Breast epithelium (tissue), 4 donors: ENCODE measurements around the gene CIT. TPM values are rescaled to one million over a fixed set of nuclear protein-coding genes. Genes with fewer than 3 reads are reported as not detected.
A peak's percentile ranks its signal among the peaks of the same experiment; 100 is the strongest.

ENCODE experiments used
- DNase-seq, 2 donors: peaks; one replicate each; pipeline ENCODE4 v3.0.0-alpha.2; 2019; ENCODE audit warnings: low spot score in 2 of 2
- H3K27ac ChIP-seq, 2 donors: fragments of 200-600 bp; sonication (generic) in 1 of 2; one replicate each; pipeline ENCODE4 v1.5.1; 2016 to 2019; ENCODE audit warnings: mild to moderate bottlenecking in 1 of 2
- H3K27me3 ChIP-seq, 2 donors: fragments of 200-600 bp; sonication (generic) in 1 of 2; one replicate each; pipeline versions ENCODE4 v1.5.1 to v1.6.0; 2017 to 2019; ENCODE audit warnings: control low read depth in 1 of 2, mild to moderate bottlenecking in 1 of 2
- H3K36me3 ChIP-seq: fragments of 200-600 bp; one replicate; pipeline ENCODE4 v1.5.1; 2019
- H3K4me1 ChIP-seq, 2 donors: fragments of 200-600 bp; sonication (generic); one replicate each; pipeline ENCODE4 v1.5.1; 2016 to 2019; ENCODE audit warnings: control low read depth in 1 of 2
- H3K4me3 ChIP-seq, 3 donors: fragments of 200-600 bp; sonication (generic); 1 replicate in 2 of 3; 2 replicates in 1 of 3; pipeline ENCODE4 v1.5.1; 2016 to 2019; ENCODE audit warnings: mild to moderate bottlenecking in 3 of 3, moderate library complexity in 2 of 3
- H3K9me3 ChIP-seq, 2 donors: fragments of 200-600 bp; sonication (generic) in 1 of 2; one replicate each; pipeline ENCODE4 v1.5.1; 2016 to 2019; ENCODE audit warnings: control low read depth in 1 of 2
- POLR2A ChIP-seq: fragments of 450-650 bp; IDR thresholded peaks from one replicate; pipeline ENCODE4 v1.6.1; 2016; ENCODE audit warnings: antibody characterized with exemption, mild to moderate bottlenecking, moderate library complexity
- POLR2AphosphoS5 ChIP-seq, 3 donors: sonication (generic); formaldehyde crosslinking; IDR thresholded peaks; one replicate each; pipeline ENCODE4 v1.6.1; 2017; ENCODE audit warnings: antibody characterized with exemption in 3 of 3
- intact Hi-C: fragments of 100-400 bp; cut with DNase I; formaldehyde crosslinking; loops from one replicate; pipeline ENCODE4 v1.15.1; 2023; ENCODE audit warnings: low total_unique reads
- total RNA-seq, 3 donors: library from RNA; depleted of rRNA; stranded (reverse); fragments of >200 nt; gene quantifications; one replicate each; pipeline ENCODE4 v1.1.0, GENCODE V29; 2016
- TF ChIP-seq, protein P1 (sequence below), 3 donors: fragments of 450-650 bp; IDR thresholded peaks; one replicate each; pipeline ENCODE4 v1.5.1; 2016 to 2017; ENCODE audit warnings: antibody characterized with exemption in 3 of 3, mild to moderate bottlenecking in 3 of 3, moderate library complexity in 3 of 3

The CIT gene
- total RNA-seq, 3 donors from 2014 or later = 1.3 to 9.5 (median 2.4) TPM

DNA sequence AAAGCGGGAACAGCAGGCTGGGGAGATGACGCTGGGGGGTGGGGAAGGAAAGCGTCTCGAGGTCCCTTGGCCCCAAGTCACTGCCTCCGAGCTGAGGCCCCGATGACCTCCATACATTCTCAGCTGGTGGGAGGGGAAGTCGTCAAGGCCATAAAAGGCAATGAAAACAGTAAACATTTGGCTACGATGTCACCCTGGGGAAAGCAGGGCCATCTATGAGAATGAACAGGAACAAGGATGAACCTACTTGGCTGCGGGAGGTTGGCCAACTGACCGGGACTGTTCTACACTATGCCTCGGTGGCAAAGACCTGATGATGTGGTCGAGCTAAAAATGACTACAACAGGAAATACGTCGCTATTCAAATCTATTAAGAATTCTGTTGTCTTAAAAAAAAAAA is 189.7 kb downstream of the CIT start:
- H3K27ac ChIP-seq = peak overlapping the region in 1 of 2 donors; percentile 68
- no peaks in the 10 kb centered on the region for H3K9me3 ChIP-seq
- DNase-seq = no peak
- TF ChIP-seq POLR2AphosphoS5 (IDR thresholded peaks at IDR 0.05) = no peak
- no peak for TF ChIP-seq POLR2A
- TF ChIP-seq, protein P1, sequence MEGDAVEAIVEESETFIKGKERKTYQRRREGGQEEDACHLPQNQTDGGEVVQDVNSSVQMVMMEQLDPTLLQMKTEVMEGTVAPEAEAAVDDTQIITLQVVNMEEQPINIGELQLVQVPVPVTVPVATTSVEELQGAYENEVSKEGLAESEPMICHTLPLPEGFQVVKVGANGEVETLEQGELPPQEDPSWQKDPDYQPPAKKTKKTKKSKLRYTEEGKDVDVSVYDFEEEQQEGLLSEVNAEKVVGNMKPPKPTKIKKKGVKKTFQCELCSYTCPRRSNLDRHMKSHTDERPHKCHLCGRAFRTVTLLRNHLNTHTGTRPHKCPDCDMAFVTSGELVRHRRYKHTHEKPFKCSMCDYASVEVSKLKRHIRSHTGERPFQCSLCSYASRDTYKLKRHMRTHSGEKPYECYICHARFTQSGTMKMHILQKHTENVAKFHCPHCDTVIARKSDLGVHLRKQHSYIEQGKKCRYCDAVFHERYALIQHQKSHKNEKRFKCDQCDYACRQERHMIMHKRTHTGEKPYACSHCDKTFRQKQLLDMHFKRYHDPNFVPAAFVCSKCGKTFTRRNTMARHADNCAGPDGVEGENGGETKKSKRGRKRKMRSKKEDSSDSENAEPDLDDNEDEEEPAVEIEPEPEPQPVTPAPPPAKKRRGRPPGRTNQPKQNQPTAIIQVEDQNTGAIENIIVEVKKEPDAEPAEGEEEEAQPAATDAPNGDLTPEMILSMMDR (IDR thresholded peaks at IDR 0.05) = no peak
- intact Hi-C loops = loop anchor here (5.0 kb wide), 1 partner anchor 1650 kb away; no protein-coding TSS in a partner anchor
- no peak overlapping the region for H3K4me3 ChIP-seq
- no peaks in the 10 kb centered on the region for H3K36me3 ChIP-seq
- H3K4me1 ChIP-seq = no peaks in the 10 kb centered on the region
- H3K27me3 ChIP-seq = no peaks in the 10 kb centered on the region

DNA sequence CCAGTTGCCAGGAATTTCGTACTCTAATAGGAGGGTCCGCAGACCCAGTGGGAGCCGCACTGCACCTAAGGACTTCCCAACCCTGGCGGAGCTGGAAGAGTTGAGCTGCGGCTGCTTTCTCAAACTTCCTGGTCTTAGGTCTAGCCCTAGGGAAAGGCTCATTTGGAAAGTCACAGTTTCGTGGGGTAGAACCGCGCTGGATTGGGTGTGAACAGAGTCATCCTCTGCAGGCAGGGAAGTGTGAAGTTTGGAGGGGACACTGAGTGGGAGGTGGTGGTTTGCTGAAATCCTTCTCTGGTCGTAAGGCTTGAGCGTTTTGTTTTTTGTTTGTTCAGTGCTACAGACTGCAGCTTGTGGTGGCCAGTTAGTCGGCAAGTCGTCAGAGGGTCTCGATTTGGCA is 190.3 kb downstream of the CIT start:
- intact Hi-C loops = loop anchor here (5.0 kb wide), 1 partner anchor 1649 kb away; no protein-coding TSS in a partner anchor
- Histone ChIP-seq H3K4me1 (no peaks in the 10 kb centered on the region), H3K4me3 (no peak overlapping the region), H3K27ac (peak overlapping the region in 1 of 2 donors; percentile 68), H3K36me3 (no peaks in the 10 kb centered on the region), H3K9me3 (no peaks in the 10 kb centered on the region), H3K27me3 (no peaks in the 10 kb centered on the region)
- no peak for DNase-seq
- no peak for TF ChIP-seq POLR2A
- TF ChIP-seq, protein P1 (IDR thresholded peaks at IDR 0.05) = no peak
- no peak for TF ChIP-seq POLR2AphosphoS5 (IDR thresholded peaks at IDR 0.05)

DNA sequence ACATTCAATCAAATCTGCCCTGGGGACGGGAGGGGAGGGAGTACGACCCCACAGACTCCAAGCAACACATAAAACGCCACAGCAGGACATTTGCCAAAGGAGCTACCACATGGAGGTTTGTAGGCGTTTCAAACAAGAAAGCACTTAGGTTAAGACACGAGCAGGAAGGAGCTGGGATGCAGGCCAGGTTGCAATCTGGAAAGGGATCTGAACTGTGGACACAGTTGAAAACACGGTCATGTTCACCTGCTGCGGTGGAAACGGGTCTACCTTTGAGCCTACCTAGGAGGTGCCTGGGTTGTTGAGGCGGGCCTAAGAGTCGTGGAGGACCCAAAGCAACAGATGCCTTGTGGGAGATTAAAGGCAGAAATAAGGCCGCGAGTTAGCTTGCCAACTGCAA is 190.8 kb downstream of the CIT start:
- Histone ChIP-seq H3K27me3 (no peaks in the 10 kb centered on the region), H3K27ac (peak overlapping the region in 1 of 2 donors; percentile 68), H3K9me3 (no peaks in the 10 kb centered on the region), H3K4me3 (no peak overlapping the region), H3K36me3 (no peaks in the 10 kb centered on the region), H3K4me1 (no peaks in the 10 kb centered on the region)
- peak in 1 of 2 donors; percentile 77 for DNase-seq
- intact Hi-C loops = loop anchor here (5.0 kb wide), 1 partner anchor 1649 kb away; no protein-coding TSS in a partner anchor
- TF ChIP-seq, protein P1 (IDR thresholded peaks at IDR 0.05) = no peak

DNA sequence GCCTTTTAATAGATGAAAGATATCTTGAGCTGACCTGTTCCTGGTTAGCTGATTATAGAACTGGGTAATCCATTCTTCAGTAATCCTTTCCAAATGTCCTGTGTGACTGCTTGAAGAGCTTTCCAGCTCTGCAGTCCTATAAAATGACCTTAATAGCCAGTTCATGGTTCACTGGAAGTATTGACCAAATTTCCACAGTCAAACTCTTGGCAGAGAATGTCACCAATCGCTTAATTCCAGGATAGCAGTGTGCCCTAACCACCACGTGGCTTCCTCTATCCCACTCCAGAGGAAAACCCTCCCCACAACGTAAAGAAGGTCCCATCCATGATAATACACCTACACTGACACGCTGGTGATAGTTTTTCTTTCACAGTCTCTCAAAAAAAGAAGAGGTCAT is 191.7 kb downstream of the CIT start:
- H3K4me1 ChIP-seq = no peaks in the 10 kb centered on the region
- no peak for DNase-seq
- peaks cover 7% of the 10 kb centered on the region for H3K36me3 ChIP-seq
- H3K27me3 ChIP-seq = no peaks in the 10 kb centered on the region
- TF ChIP-seq, protein P1 (IDR thresholded peaks at IDR 0.05) = no peak
- TF ChIP-seq POLR2AphosphoS5 (IDR thresholded peaks at IDR 0.05) = no peak
- no peak for TF ChIP-seq POLR2A
- H3K4me3 ChIP-seq = no peak overlapping the region
- intact Hi-C loops = loop anchor here (5.0 kb wide), 1 partner anchor 1648 kb away; no protein-coding TSS in a partner anchor
- no peak overlapping the region for H3K27ac ChIP-seq
- no peaks in the 10 kb centered on the region for H3K9me3 ChIP-seq

DNA sequence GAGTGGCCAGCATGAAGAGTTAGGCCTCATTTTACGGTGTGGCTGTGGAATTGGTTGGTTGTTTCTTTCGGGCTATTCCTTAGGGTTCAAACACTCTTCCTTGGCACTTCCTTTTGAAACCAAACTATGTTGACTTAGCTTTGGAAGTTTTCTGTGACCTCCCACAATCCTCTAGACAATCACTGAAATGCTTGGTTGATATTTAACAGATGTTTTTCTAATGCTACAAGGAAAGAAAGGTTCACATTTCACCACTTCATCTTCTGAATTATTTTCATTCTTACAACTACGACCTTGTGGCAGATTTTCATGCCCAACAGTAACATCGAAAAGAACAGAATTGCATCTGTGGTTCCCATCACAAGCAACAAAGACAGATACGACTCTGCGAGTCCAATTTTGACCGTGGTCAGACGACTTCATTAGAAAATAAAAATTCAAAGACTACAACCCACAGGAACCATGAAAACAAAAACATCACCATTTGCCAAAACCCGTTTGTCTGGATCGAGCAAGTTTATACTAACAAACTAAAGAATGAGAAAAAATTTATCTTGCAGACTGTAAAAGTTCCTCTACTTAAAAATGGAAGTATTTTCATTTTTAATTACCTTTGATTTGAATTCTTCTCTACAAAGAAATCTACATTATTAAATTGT is 192.3 kb downstream of the CIT start:
- intact Hi-C loops = loop anchor here (5.0 kb wide), 1 partner anchor 1648 kb away; no protein-coding TSS in a partner anchor
- no peaks in the 10 kb centered on the region for H3K4me1 ChIP-seq
- H3K36me3 ChIP-seq = peaks cover 12% of the 10 kb centered on the region
- no peaks in the 10 kb centered on the region for H3K27me3 ChIP-seq
- no peak overlapping the region for H3K27ac ChIP-seq
- DNase-seq = no peak
- TF ChIP-seq POLR2A (no peak), POLR2AphosphoS5 (IDR thresholded peaks at IDR 0.05) (no peak)
- TF ChIP-seq, protein P1 (IDR thresholded peaks at IDR 0.05) = no peak
- H3K9me3 ChIP-seq = no peaks in the 10 kb centered on the region
- no peak overlapping the region for H3K4me3 ChIP-seq
